GM13977 (cell line): ENCODE results near the gene CDH4.

Source experiments
- DNase-seq: peaks from one replicate; pipeline ENCODE4 v3.0.0; 2012; ENCODE audit warnings: low spot score
- CTCF ChIP-seq: IDR thresholded peaks from 2 replicates; pipeline ENCODE4 v1.5.1; 2012; ENCODE audit warnings: mild to moderate bottlenecking, control low read depth; ENCODE audit not compliant: insufficient read depth; ENCODE audit errors: extremely low read depth, missing control alignments
- in situ Hi-C: fragments of 300-500 bp; cut with MboI; formaldehyde crosslinking; loops from one replicate; pipeline ENCODE4 v1.12.0; 2022; ENCODE audit warnings: low sequenced_read_pairs, low pct_unique_long_range_greater_than_20kb, mixed read lengths, inconsistent platforms; ENCODE audit not compliant: unreplicated experiment

Gene CDH4

GRCh38 chr20:61635721-61636455 is 383.8 kb downstream of the CDH4 start:
- no peak for TF ChIP-seq CTCF
- in situ Hi-C loops: no loop called here

DNA sequence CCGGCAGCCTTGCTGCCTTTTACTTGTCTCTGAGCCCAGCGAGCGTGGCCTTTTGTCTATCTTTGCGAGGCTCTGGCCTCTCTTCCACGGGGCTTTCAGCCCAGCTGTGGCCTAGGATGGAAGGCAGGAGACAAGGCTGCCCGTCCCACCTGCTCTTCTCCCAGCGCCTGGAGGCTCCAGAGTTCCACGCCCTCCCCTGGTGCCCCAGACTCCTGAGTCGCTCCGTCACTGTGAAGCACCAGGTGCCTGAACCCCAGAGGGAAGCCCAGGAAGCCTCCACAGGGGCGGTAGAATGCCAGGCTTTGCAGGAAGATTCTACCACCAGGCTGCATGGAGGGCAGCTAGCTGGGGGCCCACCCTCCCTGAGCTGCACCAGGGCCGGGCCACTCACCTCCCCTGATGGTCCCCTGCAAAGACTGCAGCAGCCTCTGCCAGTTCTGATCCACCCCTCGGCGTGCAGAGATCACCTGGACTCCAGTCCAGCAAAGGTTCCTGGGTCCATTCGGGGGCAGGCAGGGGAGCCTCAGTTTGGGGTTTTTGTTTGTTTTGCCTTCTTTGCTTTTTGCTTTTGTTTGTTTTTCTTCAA is 384.6 kb downstream of the CDH4 start:
- in situ Hi-C loops: no loop called here
- no peak for TF ChIP-seq CTCF
- DNase-seq: no peak

More at GRCh38 chr20:61635721-61636455, 383.8 kb downstream of the CDH4 start:
- DNase-seq: no peak

GRCh38 chr20:61638802-61639585 is 386.9 kb downstream of the CDH4 start:
- in situ Hi-C loops: no loop called here
- no peak for TF ChIP-seq CTCF
- no peak for DNase-seq

GRCh38 chr20:61640131-61640870 is 388.2 kb downstream of the CDH4 start:
- in situ Hi-C loops: no loop called here
- DNase-seq: no peak

DNA sequence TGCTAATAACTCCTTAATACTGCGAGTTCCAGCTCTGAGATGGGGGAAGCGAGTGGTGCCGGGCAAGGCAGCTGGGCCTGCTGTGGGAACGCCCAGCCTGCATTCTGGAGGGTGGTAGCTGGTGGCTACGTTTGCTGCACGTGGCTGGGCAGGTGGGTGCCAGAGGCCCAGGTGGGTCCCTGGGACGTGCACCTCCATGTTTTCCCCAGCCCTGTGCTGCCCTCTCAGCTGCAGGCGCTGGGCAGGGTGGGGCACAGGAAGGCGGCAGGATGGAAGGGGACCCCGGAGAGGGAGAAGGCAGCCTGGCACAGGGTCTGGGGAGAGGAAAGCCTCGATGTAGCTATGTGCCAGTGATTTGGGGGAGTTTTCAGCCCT is 388.8 kb downstream of the CDH4 start:
- no peak for DNase-seq
- no peak for TF ChIP-seq CTCF
- in situ Hi-C loops: no loop called here

More at GRCh38 chr20:61640131-61640870, 388.2 kb downstream of the CDH4 start:
- no peak for TF ChIP-seq CTCF
